Sigmoid colon (tissue), 4 donors: Measurements from ENCODE around the gene CORO2B.

Source experiments
- CTCF ChIP-seq, 4 experiments: fragments of 450-650 bp in 3 of 4; fragments of 200-600 bp in 1 of 4; IDR thresholded peaks; one replicate each; pipeline ENCODE4 v1.5.1; 2016 to 2019; ENCODE audit warnings: antibody characterized with exemption in 4 of 4, mild to moderate bottlenecking in 3 of 4, moderate library complexity in 2 of 4
- EP300 ChIP-seq, 4 donors: sonication (generic); formaldehyde crosslinking; IDR thresholded peaks; one replicate each; pipeline ENCODE4 v1.6.1; 2017; ENCODE audit warnings: antibody characterized with exemption in 4 of 4
- POLR2A ChIP-seq, 2 donors: fragments of 450-650 bp; IDR thresholded peaks; one replicate each; pipeline ENCODE4 v1.6.1; 2016; ENCODE audit warnings: antibody characterized with exemption in 2 of 2, mild to moderate bottlenecking in 2 of 2, moderate library complexity in 2 of 2
- POLR2AphosphoS5 ChIP-seq, 4 donors: sonication (generic); formaldehyde crosslinking; IDR thresholded peaks; one replicate each; pipeline ENCODE4 v1.6.1; 2017; ENCODE audit warnings: antibody characterized with exemption in 4 of 4

DNA sequence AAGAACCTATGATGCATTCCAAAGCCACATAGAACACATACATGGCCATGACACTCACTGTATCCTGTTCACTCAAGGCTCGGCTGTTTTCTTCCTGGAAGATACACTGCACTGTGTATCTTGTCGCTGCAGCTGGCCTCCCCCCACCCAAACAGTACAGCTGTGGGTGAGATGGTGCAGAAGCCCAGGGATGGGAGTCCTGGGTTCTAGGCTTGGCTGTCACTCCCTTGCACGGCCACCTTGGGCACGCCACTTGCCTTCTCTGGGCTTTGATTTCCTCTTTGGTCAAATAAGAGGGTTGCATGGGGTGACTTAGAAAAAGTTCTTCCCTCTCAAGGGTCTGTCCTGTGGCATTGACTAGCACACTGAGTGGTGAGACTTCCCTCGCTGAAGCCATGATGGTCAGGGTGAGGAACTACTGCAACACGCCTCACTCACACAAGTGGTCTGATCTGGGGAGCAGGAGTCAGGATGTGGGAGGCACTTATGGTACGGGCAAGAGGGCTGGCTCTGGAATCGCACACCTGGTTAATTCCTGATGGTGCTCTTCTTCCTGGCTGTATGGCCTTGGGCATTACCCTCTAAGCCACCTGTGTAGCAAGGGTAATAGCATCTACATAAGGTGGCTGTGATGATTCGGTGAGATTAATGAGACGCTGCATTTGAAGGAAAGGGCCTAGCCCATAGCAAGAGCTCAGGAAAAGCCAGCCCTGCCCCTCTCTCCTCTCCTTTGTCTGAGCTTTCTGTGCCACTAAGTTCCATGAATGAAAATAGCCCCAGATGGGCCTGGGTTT is 197.9 kb downstream of the CORO2B start:
- TF ChIP-seq POLR2AphosphoS5 (IDR thresholded peaks at IDR 0.05) (no peak), POLR2A (IDR thresholded peaks at IDR 0.05) (no peak), CTCF (IDR thresholded peaks at IDR 0.05) (no peak), EP300 (IDR thresholded peaks at IDR 0.05) (no peak)
